Raji (cell line): Measurements from ENCODE around the gene CIDEB.

Experiments used
- POLR2A ChIP-seq: IDR thresholded peaks from 2 replicates; pipeline ENCODE4 v1.6.1; 2011; ENCODE audit warnings: low read depth, low read length, control low read depth; ENCODE audit not compliant: insufficient read depth

CIDEB gene

GRCh38 chr14:24337144-24337823 lies 29.5 kb upstream of the CIDEB start:
- no peak for TF ChIP-seq POLR2A

- no peak for TF ChIP-seq POLR2A
Observed at GRCh38 chr14:24335461-24336171, 27.8 kb upstream of the CIDEB start.

DNA sequence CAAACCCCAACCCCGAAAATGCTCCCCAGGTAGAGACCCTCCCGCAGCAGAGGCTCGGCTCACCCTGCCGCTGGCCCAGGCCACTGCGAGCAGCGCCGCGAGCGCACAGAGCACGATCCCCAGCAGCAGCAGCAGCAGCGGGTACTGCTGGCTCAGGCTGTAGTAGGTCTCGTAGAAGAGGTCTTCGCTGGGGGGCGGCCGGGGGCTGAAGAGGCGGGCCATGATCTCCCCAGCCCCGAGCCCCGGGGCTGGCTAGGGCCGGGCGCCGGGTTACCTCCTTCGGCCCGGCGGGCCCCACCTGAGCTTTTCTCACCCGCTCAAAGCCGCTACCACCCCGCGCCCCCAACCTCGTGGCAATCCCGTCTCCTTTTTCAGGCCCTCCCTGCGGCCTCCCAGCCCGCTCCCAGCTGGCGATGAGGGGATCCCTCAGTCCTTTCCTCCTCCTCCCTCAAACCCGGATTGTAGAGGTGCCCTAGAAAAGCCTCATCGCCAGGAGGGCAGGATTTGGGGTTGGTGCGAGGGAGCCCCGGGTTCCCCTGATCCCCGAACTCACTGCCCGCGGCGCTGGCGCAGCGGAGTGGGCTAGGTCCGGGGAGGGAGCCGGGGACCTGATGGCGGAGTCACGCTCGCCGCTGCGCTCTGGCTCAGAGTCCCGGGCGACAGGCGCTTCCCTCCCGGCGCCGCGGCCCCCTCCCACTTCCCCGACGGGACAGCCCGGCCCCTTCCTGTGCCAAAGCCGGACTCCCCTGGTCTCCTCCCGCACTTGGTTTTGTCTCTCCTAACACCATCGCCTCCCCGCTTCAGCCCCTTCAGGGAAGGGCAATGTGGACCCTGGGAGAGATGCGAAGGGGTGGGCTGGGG lies 26.9 kb upstream of the CIDEB start, which contains the start of gene ADCY4:
Gene ADCY4, minus strand, starts transcription at position 641 of the 861 bp plus-strand sequence. Its CDS starts 419 bp downstream, at position 222.
- no peak for TF ChIP-seq POLR2A

- no peak for TF ChIP-seq POLR2A
Observed at GRCh38 chr14:24332268-24332993, 24.7 kb upstream of the CIDEB start.

GRCh38 chr14:24331731-24332267 lies 24.0 kb upstream of the CIDEB start:
- no peak for TF ChIP-seq POLR2A

DNA sequence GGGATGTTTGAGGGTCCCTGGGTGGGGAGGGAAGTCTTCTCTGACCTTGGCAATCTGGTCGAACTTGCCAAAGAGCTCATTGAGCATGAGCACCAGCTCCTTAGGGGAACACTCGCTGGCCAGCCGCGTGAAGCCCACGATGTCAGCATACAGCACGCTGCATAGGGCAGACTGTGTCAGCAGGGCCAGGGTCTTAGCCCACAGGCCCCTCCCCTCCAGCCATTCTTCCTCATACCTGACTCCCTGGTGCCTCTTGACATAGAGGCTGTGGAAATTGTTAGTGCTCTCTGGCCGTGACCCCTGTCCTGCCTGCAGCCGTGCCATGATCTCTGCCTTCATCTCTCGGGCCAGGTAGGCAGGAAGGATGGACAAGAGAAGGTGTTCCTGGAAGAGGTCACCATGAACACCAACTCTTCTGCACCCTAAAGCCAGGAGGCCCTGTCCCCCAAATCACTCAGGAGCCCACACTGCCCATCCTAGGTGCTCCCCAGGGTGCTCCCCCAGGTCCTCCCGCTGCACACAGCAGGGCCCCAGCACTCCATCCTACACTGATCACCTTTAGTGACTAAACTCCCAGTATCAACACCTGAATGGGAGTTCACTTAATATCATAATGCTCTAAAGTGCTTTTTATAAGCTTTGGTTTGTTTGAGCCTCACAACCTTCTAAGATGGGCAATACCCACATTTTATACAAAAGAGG lies 23.3 kb upstream of the CIDEB start:
- no peak for TF ChIP-seq POLR2A

- no peak for TF ChIP-seq POLR2A
Observed at GRCh38 chr14:24329736-24330135, 22.0 kb upstream of the CIDEB start.

DNA sequence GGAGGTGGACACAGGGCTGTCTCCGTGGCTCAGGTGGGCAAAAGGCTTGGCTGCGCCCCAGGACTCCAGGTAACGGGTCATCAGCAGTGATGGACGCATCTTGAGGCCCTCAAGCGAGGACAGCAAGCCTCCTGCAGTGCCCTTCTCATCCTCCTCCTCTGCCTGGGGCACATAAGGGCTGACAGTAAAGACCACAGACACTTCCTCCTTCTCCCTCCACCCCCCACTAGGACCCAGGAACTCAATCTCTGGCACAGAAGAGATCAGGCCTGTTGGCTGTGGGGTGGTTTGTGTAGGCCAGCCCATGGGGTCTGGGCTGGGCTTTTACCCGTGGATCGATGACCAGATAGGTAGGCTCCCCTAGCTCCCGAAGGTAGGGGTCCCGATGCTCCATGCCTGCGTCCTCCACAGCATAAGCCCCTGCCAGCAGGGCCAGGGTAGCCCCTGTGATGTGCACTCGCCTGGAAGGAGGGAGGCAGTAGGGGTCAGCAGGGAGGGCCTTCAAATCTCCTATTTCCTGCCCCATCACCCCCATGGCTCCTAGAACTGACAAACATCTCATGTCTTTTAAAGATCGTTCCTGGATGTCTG lies 21.4 kb upstream of the CIDEB start:
- no peak for TF ChIP-seq POLR2A

GRCh38 chr14:24327303-24327702 lies 19.5 kb upstream of the CIDEB start:
- TF ChIP-seq POLR2A, result no peak

DNA sequence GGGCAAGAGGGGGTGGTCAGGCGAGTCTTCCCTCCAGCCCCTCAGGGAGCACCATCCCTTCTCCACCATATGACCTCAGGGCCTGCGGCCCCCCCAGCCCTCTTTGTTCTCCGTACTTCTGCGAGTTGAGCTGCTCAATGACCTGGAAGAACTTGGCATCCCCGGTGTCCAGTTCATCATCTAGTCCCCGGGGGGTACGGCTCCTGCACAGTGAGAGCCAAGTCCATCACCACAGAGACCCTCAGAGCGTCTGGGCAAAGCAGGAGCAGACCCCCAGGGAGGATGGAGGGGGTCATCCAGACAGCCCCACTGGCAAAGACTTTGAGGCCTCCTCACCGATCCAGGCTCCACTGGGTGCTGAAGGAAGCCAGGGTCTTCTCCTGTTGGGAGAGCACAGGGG lies 18.2 kb upstream of the CIDEB start:
- no peak for TF ChIP-seq POLR2A

- no peak for TF ChIP-seq POLR2A
Observed at GRCh38 chr14:24325041-24325530, 17.3 kb upstream of the CIDEB start.

- no peak for TF ChIP-seq POLR2A
Observed at GRCh38 chr14:24324024-24324423, 16.2 kb upstream of the CIDEB start.

DNA sequence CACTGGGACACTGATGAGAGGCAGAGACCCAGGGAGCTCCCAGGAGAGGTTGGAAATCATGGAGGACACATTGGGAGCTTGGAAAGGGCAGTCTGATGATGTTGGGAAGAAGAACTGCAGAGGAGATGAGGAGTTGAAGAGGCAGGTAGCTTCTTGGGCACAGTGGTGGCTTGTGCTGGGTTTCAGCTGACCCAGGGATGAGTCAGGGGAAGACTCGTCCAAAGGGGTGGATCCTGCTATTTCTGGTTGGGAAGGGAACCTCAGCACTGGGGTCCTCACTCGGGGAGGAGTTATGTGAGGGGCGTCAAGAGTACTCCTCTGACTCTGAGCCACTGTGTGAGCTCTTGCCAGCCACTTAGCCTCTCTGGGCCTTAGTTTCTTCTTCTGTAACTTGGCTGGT lies 15.6 kb upstream of the CIDEB start:
- TF ChIP-seq POLR2A, result no peak

DNA sequence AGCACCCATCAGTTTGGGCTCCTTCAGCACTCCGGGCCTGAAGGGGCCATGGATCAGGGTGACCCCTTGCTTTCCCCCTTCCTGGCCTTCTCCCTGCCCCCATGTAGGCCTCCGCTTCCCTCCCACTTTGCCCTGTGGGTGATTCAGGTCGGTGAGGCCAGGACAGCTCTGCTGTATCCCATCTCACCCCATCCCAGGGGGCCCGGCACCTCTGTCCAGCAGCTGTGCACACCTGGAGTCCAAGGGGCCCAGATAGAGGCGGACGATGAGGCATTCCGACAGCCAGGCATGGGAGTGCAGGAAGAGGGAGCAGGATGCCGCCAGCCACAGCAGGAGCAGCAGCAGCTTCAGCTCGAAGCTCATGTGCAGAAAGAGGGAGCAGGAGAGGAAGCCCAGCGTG lies 14.9 kb upstream of the CIDEB start:
- no peak for TF ChIP-seq POLR2A
